Medulla oblongata (tissue), 1 donor: ENCODE measurements around the gene ACP5.
"Not testable (repeated sequence)": the region's sequence is repeated elsewhere in the genome, so short reads cannot be mapped to it uniquely, and the experiment has no call there.

Source experiments
- DNase-seq: peaks from one replicate; pipeline ENCODE4 v3.0.0-alpha.2; 2015; ENCODE audit errors: extremely low spot score

ACP5 gene

GRCh38 chr19:11578258-11579142, 1.1 kb upstream of the ACP5 start:
- peak; percentile 43 for DNase-seq

- DNase-seq, result no peak
Observed at GRCh38 chr19:11576227-11576626, 1.2 kb downstream of the ACP5 start.

- no peak for DNase-seq
Observed at GRCh38 chr19:11574689-11575088, 2.8 kb downstream of the ACP5 start.

GRCh38 chr19:11573763-11574162, 3.7 kb downstream of the ACP5 start:
- not testable (repeated sequence) for DNase-seq

- DNase-seq, result not testable (repeated sequence)
Observed at GRCh38 chr19:11573354-11573753, 4.1 kb downstream of the ACP5 start.

- DNase-seq, result no peak
Observed at GRCh38 chr19:11570039-11570462, 7.4 kb downstream of the ACP5 start.

- DNase-seq, result no peak
Observed at GRCh38 chr19:11566164-11566563, 11.3 kb downstream of the ACP5 start.

GRCh38 chr19:11565649-11565980, 11.8 kb downstream of the ACP5 start:
- not testable (repeated sequence) for DNase-seq

- DNase-seq, result not testable (repeated sequence)
Observed at GRCh38 chr19:11564082-11564807, 13.2 kb downstream of the ACP5 start.

- no peak for DNase-seq
Observed at GRCh38 chr19:11563532-11563931, 13.9 kb downstream of the ACP5 start.

GRCh38 chr19:11560404-11561051, 16.9 kb downstream of the ACP5 start:
- DNase-seq, result peak; percentile 86

GRCh38 chr19:11558881-11559828, 18.3 kb downstream of the ACP5 start, which contains the start of gene ELOF1:
TSS of gene ELOF1 (minus strand) at chr19:11559230. CDS start at chr19:11554347, 4,883 bp downstream.
- DNase-seq, result peak; percentile 99

- DNase-seq, result no peak
Observed at GRCh38 chr19:11556634-11557420, 20.6 kb downstream of the ACP5 start.

GRCh38 chr19:11555246-11555645, 22.2 kb downstream of the ACP5 start:
- peak; percentile 67 for DNase-seq

- DNase-seq, result no peak
Observed at GRCh38 chr19:11554160-11554559, 23.3 kb downstream of the ACP5 start.

GRCh38 chr19:11552666-11553372, 24.6 kb downstream of the ACP5 start:
- DNase-seq, result no peak

- DNase-seq, result no peak
Observed at GRCh38 chr19:11551603-11552235, 25.7 kb downstream of the ACP5 start.

- no peak for DNase-seq
Observed at GRCh38 chr19:11550265-11550664, 27.2 kb downstream of the ACP5 start.

GRCh38 chr19:11549386-11549953, 28.0 kb downstream of the ACP5 start:
- no peak for DNase-seq
